Sigmoid colon (tissue), 3 donors: ENCODE results near the gene CFAP61.

Experiments used
- POLR2A ChIP-seq, 2 donors: fragments of 450-650 bp; IDR thresholded peaks; one replicate each; pipeline ENCODE4 v1.6.1; 2016; ENCODE audit warnings: antibody characterized with exemption in 2 of 2, mild to moderate bottlenecking in 2 of 2, moderate library complexity in 2 of 2
- TF ChIP-seq, protein P1 (sequence below), 4 experiments: fragments of 450-650 bp in 3 of 4; fragments of 200-600 bp in 1 of 4; IDR thresholded peaks; one replicate each; pipeline ENCODE4 v1.5.1; 2016 to 2019; ENCODE audit warnings: antibody characterized with exemption in 4 of 4, mild to moderate bottlenecking in 3 of 4, moderate library complexity in 2 of 4

DNA sequence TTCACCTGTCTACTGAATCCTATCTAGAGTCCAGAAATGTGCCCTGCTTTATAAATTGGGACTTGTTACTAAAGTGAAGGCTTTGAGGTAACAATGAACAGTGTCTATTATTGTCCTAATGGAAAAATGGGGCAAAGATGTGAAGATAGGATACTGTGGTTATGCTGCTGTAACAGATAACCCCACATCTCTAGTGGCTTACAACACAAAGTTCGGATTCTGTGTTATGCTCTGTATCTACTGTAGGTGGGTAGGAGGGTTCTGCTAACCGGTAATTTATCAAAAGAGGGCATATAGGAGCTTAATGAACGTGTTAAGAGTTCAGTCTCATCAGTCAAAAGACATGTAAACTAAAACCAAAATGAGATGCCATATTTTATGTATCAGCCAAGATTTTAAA is 28.9 kb upstream of the CFAP61 start:
- TF ChIP-seq POLR2A (IDR thresholded peaks at IDR 0.05): no peak
- TF ChIP-seq, protein P1, sequence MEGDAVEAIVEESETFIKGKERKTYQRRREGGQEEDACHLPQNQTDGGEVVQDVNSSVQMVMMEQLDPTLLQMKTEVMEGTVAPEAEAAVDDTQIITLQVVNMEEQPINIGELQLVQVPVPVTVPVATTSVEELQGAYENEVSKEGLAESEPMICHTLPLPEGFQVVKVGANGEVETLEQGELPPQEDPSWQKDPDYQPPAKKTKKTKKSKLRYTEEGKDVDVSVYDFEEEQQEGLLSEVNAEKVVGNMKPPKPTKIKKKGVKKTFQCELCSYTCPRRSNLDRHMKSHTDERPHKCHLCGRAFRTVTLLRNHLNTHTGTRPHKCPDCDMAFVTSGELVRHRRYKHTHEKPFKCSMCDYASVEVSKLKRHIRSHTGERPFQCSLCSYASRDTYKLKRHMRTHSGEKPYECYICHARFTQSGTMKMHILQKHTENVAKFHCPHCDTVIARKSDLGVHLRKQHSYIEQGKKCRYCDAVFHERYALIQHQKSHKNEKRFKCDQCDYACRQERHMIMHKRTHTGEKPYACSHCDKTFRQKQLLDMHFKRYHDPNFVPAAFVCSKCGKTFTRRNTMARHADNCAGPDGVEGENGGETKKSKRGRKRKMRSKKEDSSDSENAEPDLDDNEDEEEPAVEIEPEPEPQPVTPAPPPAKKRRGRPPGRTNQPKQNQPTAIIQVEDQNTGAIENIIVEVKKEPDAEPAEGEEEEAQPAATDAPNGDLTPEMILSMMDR (IDR thresholded peaks at IDR 0.05): no peak
